WTC11 (cell line): ENCODE data around the gene LYSMD1.

ENCODE experiments used
- ZBTB21 ChIP-seq: sonication (generic); formaldehyde crosslinking; IDR thresholded peaks from 2 replicates; pipeline ENCODE4 v1.8.1; 2023; ENCODE audit warnings: mild to moderate bottlenecking, missing genetic modification reagents, borderline replicate concordance
- ZNF121 ChIP-seq: sonication (generic); formaldehyde crosslinking; IDR thresholded peaks from 2 replicates; pipeline ENCODE4 v1.8.0; 2023; ENCODE audit warnings: missing genetic modification reagents
- TF ChIP-seq, protein P1 (sequence below): fragments of 200-600 bp; IDR thresholded peaks from 2 replicates; pipeline ENCODE4 v1.8.0; 2022; ENCODE audit warnings: antibody characterized with exemption
- TF ChIP-seq, protein P2 (sequence below): sonication (generic); formaldehyde crosslinking; IDR thresholded peaks from 2 replicates; pipeline ENCODE4 v1.8.1; 2022; ENCODE audit warnings: mild to moderate bottlenecking, moderate library complexity, missing genetic modification reagents

DNA sequence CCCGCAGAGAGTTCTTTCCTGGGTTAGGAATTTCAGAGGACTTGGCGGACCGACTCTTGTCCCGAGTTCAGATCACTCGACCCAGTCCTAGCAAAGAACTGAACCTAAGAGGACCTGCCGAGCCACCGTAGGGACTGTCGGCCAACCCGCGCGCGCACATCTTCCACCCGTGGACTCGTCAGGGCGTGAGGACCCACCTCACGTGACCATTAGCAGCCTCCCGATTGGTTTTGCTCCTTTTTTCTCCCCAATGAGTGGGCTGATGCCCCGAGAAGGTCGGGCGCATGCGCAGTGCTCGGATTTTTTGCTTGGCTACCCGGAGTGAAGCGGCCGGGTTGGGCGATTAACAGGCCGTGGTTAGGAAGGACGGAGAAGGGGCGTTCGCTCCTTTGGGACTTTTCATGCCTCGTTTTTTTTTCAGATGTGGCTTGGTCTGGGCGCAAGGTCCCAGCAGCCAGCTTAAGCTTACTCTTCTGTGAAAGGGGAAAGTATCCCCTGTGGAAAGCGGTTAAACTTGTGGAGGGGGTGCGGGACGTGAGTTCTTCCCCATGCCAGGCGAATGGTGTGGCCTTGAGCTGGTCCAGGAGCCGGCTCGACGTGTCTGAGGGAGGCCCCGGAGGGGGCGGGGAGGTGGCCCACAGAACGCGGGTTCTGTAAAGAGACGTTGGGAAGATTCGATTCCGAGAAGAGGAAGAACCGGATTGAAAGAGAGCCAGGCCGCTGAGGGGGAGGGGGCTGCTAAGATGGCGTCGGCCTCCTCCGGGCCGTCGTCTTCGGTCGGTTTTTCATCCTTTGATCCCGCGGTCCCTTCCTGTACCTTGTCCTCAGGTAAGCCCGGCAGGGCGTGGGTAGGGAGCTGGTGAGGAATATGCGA lies 32.8 kb upstream of the LYSMD1 start, which contains the start of gene PIP5K1A:
- TF ChIP-seq, protein P1, sequence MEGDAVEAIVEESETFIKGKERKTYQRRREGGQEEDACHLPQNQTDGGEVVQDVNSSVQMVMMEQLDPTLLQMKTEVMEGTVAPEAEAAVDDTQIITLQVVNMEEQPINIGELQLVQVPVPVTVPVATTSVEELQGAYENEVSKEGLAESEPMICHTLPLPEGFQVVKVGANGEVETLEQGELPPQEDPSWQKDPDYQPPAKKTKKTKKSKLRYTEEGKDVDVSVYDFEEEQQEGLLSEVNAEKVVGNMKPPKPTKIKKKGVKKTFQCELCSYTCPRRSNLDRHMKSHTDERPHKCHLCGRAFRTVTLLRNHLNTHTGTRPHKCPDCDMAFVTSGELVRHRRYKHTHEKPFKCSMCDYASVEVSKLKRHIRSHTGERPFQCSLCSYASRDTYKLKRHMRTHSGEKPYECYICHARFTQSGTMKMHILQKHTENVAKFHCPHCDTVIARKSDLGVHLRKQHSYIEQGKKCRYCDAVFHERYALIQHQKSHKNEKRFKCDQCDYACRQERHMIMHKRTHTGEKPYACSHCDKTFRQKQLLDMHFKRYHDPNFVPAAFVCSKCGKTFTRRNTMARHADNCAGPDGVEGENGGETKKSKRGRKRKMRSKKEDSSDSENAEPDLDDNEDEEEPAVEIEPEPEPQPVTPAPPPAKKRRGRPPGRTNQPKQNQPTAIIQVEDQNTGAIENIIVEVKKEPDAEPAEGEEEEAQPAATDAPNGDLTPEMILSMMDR, result no peak
- TF ChIP-seq ZNF121 (CRISPR knock-in tag) (no peak), ZBTB21 (CRISPR knock-in tag) (no peak)
- TF ChIP-seq, protein P2, sequence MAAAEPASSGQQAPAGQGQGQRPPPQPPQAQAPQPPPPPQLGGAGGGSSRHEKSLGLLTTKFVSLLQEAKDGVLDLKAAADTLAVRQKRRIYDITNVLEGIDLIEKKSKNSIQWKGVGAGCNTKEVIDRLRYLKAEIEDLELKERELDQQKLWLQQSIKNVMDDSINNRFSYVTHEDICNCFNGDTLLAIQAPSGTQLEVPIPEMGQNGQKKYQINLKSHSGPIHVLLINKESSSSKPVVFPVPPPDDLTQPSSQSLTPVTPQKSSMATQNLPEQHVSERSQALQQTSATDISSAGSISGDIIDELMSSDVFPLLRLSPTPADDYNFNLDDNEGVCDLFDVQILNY, result no peak
